ENCODE measurements around the gene HSFX3. TPM values are rescaled to one million over a fixed set of nuclear protein-coding genes. Genes with fewer than 3 reads are reported as not detected.
"Not testable (repeated sequence)": the region's sequence is repeated elsewhere in the genome, so short reads cannot be mapped to it uniquely, and the experiment has no call there.

The HSFX3 gene
- total RNA-seq, 1 experiment from 2014 or later, result not detected

- DNase-seq (ENCODE audit: low read depth), result peak; percentile 18
Observed at GRCh38 chrX:149545545-149546543, 3.9 kb downstream of the HSFX3 start.

GRCh38 chrX:149541521-149542047 is 8.1 kb downstream of the HSFX3 start:
- DNase-seq (ENCODE audit: low read depth), result no peak

- peak; percentile 92 for DNase-seq (ENCODE audit: low read depth)
Observed at GRCh38 chrX:149540621-149541520, 8.9 kb downstream of the HSFX3 start, which contains the start of gene EOLA1. TSS of gene EOLA1 (plus strand) at chrX:149541012. CDS start at chrX:149545631, 4,619 bp downstream.

- DNase-seq (ENCODE audit: low read depth), result peak; percentile 85
Observed at GRCh38 chrX:149540131-149540620, 9.5 kb downstream of the HSFX3 start.

GRCh38 chrX:149539283-149540130 is 10.2 kb downstream of the HSFX3 start:
- peak; percentile 90 for DNase-seq (ENCODE audit: low read depth)

- not testable (repeated sequence) for DNase-seq (ENCODE audit: low read depth)
Observed at GRCh38 chrX:149537474-149537873, 12.2 kb downstream of the HSFX3 start.

- not testable (repeated sequence) for DNase-seq (ENCODE audit: low read depth)
Observed at GRCh38 chrX:149534926-149535602, 14.7 kb downstream of the HSFX3 start.

- DNase-seq (ENCODE audit: low read depth), result not testable (repeated sequence)
Observed at GRCh38 chrX:149533999-149534398, 15.7 kb downstream of the HSFX3 start.

- DNase-seq (ENCODE audit: low read depth), result not testable (repeated sequence)
Observed at GRCh38 chrX:149532868-149533267, 16.9 kb downstream of the HSFX3 start.

- DNase-seq (ENCODE audit: low read depth), result no peak
Observed at GRCh38 chrX:149531599-149531998, 18.1 kb downstream of the HSFX3 start.

GRCh38 chrX:149528381-149528780 is 21.3 kb downstream of the HSFX3 start:
- no peak for DNase-seq (ENCODE audit: low read depth)

GRCh38 chrX:149527705-149528104 is 22.0 kb downstream of the HSFX3 start:
- peak; percentile 6 for DNase-seq (ENCODE audit: low read depth)

GRCh38 chrX:149526318-149527033 is 23.2 kb downstream of the HSFX3 start:
- DNase-seq (ENCODE audit: low read depth), result not testable (repeated sequence)

- not testable (repeated sequence) for DNase-seq (ENCODE audit: low read depth)
Observed at GRCh38 chrX:149525903-149526302, 23.8 kb downstream of the HSFX3 start.

- DNase-seq (ENCODE audit: low read depth), result peak; percentile 67
Observed at GRCh38 chrX:149525389-149525788, 24.3 kb downstream of the HSFX3 start.

GRCh38 chrX:149522916-149523315 is 26.8 kb downstream of the HSFX3 start:
- DNase-seq (ENCODE audit: low read depth), result no peak

- DNase-seq (ENCODE audit: low read depth), result no peak
Observed at GRCh38 chrX:149521438-149521837, 28.3 kb downstream of the HSFX3 start.

GRCh38 chrX:149520636-149521277 is 29.0 kb downstream of the HSFX3 start:
- DNase-seq (ENCODE audit: low read depth), result not testable (repeated sequence)

- no peak for DNase-seq (ENCODE audit: low read depth)
Observed at GRCh38 chrX:149518236-149518635, 31.5 kb downstream of the HSFX3 start.
